KG1 (cell line): Measurements from ENCODE around the gene OR6F1.
"Not testable (repeated sequence)": the region's sequence is repeated elsewhere in the genome, so short reads cannot be mapped to it uniquely, and the experiment has no call there.

ENCODE experiments used
- DNase-seq: peaks from one replicate; lab custom pipeline; 2025; lab: John Stamatoyannopoulos, UW

The OR6F1 gene

DNA sequence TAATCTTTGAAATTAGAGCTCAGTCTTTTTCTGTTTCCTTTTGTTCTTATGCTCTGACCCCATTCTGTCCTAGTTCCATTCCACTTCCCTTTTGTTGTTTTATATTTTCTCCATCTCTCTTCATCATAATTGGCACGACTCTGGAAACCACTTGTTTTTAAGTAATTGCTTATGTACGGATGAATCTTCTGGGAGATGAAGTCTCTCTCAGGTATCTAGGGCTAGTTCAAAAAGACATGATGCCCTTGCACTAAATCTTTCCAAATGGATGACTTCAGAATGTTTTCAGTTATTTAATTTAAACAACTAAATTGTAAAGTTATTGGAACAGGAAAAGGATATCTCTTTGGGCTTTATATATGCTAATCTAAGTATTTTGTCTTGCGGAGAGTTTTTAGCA is at the start of gene OR6F1:
Gene OR6F1 (minus strand): TSS at position 101 of the 400 bp plus-strand sequence. CDS start 3,891 bp downstream, outside the sequence.
- DNase-seq = no peak

DNA sequence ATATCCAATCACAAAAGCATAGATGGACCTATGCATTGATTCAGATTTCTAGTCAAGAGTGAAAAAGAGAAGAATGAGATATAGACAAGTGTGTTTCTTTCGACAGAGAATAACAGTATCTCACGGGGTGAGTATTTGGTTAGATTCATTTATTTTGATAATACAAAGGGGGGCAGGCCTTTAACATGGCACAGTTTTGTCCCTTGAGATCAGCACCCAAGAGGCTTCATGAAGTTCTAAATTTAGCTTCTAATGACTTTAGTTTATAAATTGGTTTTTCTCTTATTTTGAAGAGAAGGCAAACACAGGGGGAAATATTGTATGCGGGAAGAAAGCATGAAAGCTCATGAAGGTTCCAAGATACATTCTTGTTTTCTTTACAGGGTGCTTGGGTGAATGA is 44.0 kb upstream of the OR6F1 start, which contains the start of gene OR1C1:
Gene OR1C1 (minus strand): TSS at position 101 of the 400 bp plus-strand sequence. CDS start 2,150 bp downstream, outside the sequence.
- no peak for DNase-seq

GRCh38 chr1:247754311-247754710 is 37.9 kb upstream of the OR6F1 start:
- not testable (repeated sequence) for DNase-seq

- DNase-seq = no peak
These were observed 33.4 kb upstream of the OR6F1 start for GRCh38 chr1:247749870-247750269.

DNA sequence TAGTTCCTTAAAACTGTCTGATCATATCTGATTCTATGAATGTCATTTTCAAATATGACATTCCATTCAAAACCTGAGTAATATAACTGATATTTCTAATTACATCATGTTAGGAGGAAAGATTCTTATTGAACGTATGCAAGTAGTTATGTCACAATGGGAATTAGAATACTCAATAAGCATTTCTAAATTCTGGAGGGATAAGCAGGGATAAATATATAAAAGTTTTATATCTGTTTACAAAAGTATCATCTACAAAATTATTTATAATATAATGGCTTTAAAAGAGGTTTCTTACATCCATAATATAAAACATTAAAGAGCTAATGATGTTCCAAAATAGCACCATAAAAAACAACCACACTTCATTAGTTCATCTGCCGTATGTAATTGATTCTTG is 31.6 kb upstream of the OR6F1 start, which contains the start of gene OR14A2:
Gene OR14A2 (minus strand): TSS at position 101 of the 400 bp plus-strand sequence.
- DNase-seq = no peak

DNA sequence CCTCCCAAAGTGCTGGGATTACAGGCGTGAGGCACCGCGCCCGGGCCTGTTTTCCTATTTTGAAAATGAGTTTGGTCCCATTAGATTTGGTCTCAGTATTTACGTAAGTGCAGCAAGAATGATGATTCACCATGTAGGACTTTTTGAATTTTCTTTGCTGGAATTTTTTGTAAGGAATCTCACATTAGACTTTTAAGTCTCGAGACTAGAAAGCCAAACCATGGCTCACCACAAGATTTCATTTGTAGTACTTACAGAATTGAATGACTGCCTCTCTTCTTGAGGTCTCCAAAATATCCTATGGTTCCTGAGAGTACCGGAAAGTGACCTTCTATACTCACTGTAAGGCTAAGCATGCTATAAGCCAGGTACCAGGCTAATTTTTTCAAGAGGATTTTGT is 31.2 kb upstream of the OR6F1 start:
- no peak for DNase-seq

- DNase-seq = no peak
These were observed 30.0 kb upstream of the OR6F1 start for GRCh38 chr1:247746391-247746935.

DNA sequence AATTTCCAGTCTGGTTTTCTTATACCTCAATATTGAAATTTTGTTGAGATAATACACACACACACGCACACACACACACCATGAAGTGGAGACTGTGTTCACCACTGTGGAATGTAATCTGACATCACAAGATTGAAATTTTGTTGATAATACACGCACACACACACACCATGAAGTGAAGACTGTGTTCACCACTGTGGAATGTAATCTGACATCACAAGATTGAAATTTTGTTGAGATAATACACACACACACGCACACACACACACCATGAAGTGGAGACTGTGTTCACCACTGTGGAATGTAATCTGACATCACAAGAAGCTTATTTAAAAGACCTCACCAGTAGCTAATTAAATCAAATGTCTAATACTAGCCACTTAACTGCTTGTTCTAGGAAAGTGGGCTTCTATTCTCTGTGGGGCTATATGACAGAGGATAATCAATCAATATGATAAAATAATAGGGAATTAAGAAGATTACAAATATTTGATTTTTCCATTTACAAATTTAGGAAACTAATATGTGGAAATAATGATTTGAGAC is 25.8 kb upstream of the OR6F1 start:
- not testable (repeated sequence) for DNase-seq

DNA sequence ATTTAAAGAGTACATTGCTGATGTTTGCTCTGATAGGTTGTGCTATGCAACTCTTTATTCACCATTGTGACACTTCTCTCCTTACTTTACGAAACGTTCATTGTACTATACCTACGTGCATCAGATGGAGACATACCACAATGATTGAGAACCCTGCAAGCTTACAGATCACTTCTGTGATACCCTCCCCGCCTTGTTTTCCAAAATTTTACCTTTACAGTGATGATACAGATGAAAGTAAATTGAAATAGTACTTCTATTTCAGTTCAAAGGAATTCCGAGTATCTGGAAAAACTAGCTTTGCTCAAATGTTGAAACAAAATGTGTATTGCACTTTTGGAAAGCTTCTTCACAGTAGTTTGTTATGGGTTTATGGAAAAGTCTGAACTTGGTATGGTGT is 25.3 kb upstream of the OR6F1 start:
- DNase-seq = no peak

GRCh38 chr1:247740721-247741120 is 24.3 kb upstream of the OR6F1 start:
- no peak for DNase-seq

GRCh38 chr1:247738315-247738714 is 21.9 kb upstream of the OR6F1 start, which contains the start of gene OR14K1:
OR14K1 (plus strand) TSS chr1:247738615; CDS start chr1:247738615, 0 bp downstream.
- DNase-seq = no peak

DNA sequence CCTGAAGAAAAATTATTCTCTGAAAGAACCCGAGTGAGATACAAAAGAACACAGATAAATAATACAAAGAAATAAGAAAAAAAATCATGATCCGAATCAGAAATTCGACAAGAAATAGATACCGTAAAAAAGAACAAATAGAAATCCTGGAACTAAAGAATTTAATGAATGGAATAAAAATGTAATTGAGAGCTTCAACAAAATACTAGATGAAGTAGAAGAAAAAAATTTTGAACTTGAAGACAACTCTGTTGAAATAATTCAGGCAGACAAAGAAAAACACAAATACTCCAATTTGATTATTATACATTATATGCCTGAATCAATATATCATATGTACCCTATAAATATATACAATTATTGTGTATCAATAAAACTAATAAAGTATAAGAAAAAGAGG is 4.8 kb upstream of the OR6F1 start:
- DNase-seq = no peak

DNA sequence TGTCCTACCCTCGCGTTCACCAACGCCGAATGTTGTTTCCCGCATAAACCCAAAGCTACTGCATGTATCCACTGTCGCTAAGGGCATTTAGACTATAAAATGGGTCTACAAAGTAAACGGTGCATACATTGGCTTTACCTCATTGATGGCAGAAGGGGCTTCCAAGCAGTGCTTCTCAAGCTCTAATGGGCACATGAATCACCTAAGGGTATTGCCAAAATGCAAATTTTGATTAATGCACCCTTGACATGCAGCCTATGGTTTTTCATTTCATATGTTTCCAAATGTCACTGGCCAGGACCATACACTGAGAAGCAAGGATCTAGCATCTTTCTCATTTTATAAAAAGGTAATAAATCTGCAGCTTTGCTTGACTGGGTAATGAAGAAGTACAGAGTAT is 2.7 kb downstream of the OR6F1 start:
- no peak for DNase-seq

DNA sequence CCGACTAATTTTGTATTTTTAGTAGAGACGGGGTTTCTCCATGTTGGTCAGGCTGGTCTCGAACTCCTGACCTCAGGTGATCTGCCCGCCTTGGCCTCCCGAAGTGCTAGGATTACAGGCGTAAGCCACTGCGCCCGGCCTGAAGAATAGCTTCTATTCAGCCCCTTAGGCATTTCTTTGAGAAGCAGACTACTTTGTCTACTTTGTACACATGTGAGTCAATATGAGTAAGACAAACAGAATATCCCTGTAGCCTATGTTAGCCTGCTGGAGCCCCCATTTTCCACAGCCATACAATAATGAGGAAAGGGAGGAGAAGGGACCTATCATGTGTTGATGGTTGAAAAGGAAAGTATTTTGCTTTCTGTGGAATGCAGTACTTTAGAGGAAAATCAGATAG is 5.8 kb downstream of the OR6F1 start:
- DNase-seq = not testable (repeated sequence)

- DNase-seq = no peak
These were observed 15.1 kb downstream of the OR6F1 start for GRCh38 chr1:247701338-247701737.

DNA sequence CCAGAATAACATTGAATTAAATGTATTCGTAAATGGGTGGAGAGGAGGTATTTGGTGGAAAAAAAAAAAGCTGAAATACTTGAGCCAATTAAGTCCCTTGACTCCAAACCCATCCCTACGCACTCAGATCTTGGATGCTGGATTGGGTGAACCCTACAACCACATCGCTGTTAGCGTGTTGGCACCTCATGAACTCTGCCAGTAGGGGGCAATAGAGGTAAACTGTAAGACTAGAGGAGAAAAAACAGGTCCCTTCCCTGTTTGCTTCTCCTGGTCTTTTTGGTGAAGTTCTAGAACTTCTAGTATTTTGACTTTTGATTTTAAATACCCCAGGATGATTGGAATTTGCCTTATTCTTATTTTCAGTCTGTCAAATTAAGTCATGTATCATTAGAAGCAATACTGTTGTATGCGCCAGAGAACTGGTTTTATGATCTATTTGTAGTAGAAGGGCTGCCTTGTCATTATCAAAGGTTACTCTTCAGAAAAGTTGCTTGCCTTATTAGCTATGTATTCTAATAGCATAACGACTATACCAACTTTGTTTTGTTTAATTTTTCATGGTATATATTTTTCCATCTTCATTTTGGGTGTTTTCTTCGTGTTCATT is 35.1 kb downstream of the OR6F1 start:
- DNase-seq = peak; percentile 64

- DNase-seq = no peak
These were observed 36.3 kb downstream of the OR6F1 start for GRCh38 chr1:247680171-247680570.

GRCh38 chr1:247679639-247680038 is 36.8 kb downstream of the OR6F1 start, which contains the start of gene OR13G1:
OR13G1 (minus strand) TSS chr1:247679739; CDS start chr1:247673041, 6,698 bp downstream.
- no peak for DNase-seq

DNA sequence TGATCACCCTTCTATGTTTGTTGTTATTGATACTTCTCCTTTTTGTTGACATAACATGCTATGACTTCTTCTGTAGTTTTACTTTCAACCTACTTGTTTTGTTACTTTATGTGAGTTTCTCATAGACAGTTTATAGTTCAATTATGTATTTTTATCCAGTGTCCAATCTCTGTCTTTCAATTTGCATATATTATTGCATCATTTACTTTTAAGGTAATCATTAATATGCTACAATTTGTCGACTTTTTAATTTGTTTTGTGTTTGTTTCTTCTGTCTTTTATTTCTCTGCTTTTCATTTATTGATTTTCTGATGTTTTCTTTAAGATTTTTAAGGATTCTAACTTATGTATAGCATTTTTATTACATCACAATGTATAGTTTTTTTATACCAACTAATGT is 47.2 kb downstream of the OR6F1 start:
- no peak for DNase-seq
